Peyer's patch (tissue), 4 donors: ENCODE data around the gene ZPR1. TPM values are rescaled to one million over a fixed set of nuclear protein-coding genes. Genes with fewer than 3 reads are reported as not detected.

ENCODE experiments used
- DNase-seq, 3 donors: peaks; one replicate each; pipeline ENCODE4 v3.0.0-alpha.2; 2017 to 2019
- H3K27ac ChIP-seq, 4 donors: fragments of 200-600 bp; sonication (generic); one replicate each; pipeline ENCODE4 v1.5.1; 2016 to 2019
- H3K27me3 ChIP-seq, 2 donors: fragments of 200-600 bp; sonication (generic); one replicate each; pipeline ENCODE4 v1.5.1; 2019
- H3K36me3 ChIP-seq, 3 donors: fragments of 200-600 bp; sonication (generic); one replicate each; pipeline ENCODE4 v1.5.1; 2016 to 2019
- H3K4me1 ChIP-seq, 4 donors: fragments of 200-600 bp; sonication (generic); one replicate each; pipeline ENCODE4 v1.5.1; 2016 to 2019
- H3K4me3 ChIP-seq, 4 donors: fragments of 200-600 bp; sonication (generic); 1 replicate in 3 of 4; 2 replicates in 1 of 4; pipeline ENCODE4 v1.5.1; 2016 to 2019; ENCODE audit warnings: mild to moderate bottlenecking in 1 of 4
- H3K9me3 ChIP-seq, 4 donors: fragments of 200-600 bp; sonication (generic); one replicate each; pipeline ENCODE4 v1.5.1; 2016 to 2019; ENCODE audit warnings: mild to moderate bottlenecking in 1 of 4
- CTCF ChIP-seq, 6 experiments: fragments of 450-650 bp in 4 of 6; fragments of 200-600 bp in 2 of 6; sonication (generic) in 1 of 6; IDR thresholded peaks; one replicate each; pipeline ENCODE4 v1.5.1; 2017 to 2019; ENCODE audit warnings: antibody characterized with exemption in 6 of 6, mild to moderate bottlenecking in 3 of 6, moderate library complexity in 1 of 6
- POLR2A ChIP-seq, 2 donors: fragments of 450-650 bp; IDR thresholded peaks; one replicate each; pipeline ENCODE4 v1.5.1; 2017; ENCODE audit warnings: antibody characterized with exemption in 2 of 2, mild to moderate bottlenecking in 2 of 2, moderate library complexity in 2 of 2
- total RNA-seq, 4 donors: library from RNA; depleted of rRNA; stranded (reverse); fragments of >200 nt; gene quantifications; one replicate each; pipeline ENCODE4 v1.1.0, GENCODE V29; 2016

The ZPR1 gene
- total RNA-seq, 4 donors from 2014 or later = 17.0 to 52.6 (median 32.5) TPM

DNA sequence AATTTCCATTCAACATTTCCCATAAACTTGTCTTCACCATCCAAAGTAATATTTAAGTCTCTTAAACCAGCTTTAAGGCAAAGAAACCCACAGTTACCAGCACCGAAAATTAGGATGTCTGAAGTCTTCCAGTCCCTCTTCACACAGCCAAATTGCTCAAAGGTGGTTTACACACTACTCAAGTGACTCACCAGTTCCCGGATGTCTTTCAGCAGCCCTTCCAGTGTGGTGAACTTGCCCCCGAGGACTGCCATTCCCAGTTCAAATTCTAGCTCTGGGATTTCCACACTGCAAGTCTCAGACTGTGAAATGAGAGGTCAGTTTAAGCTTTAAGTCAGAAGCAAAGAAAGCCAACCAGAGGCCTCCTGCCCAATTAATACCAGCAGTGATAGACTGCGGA lies 5.1 kb downstream of the ZPR1 start:
- no peak for DNase-seq
- Histone ChIP-seq H3K36me3 (peaks cover 0 to 87% (median 0%) of the 10 kb centered on the region in 3 donors), H3K27me3 (no peaks in the 10 kb centered on the region), H3K27ac (no peak overlapping the region), H3K4me3 (no peak overlapping the region), H3K4me1 (peaks cover 0 to 15% (median 2%) of the 10 kb centered on the region in 4 donors), H3K9me3 (no peaks in the 10 kb centered on the region)
- no peak for TF ChIP-seq CTCF (IDR thresholded peaks at IDR 0.05)
- no peak for TF ChIP-seq POLR2A (IDR thresholded peaks at IDR 0.05)

GRCh38 chr11:116778556-116778955 lies 9.3 kb downstream of the ZPR1 start:
- H3K27ac ChIP-seq = no peak overlapping the region
- peaks cover 0 to 72% (median 0%) of the 10 kb centered on the region in 3 donors for H3K36me3 ChIP-seq
- H3K4me1 ChIP-seq = peaks cover 0 to 5% (median 0%) of the 10 kb centered on the region in 4 donors
- DNase-seq = no peak
- H3K27me3 ChIP-seq = no peaks in the 10 kb centered on the region
- H3K4me3 ChIP-seq = no peak overlapping the region
- H3K9me3 ChIP-seq = no peaks in the 10 kb centered on the region
- TF ChIP-seq POLR2A (IDR thresholded peaks at IDR 0.05) (no peak), CTCF (IDR thresholded peaks at IDR 0.05) (no peak)

DNA sequence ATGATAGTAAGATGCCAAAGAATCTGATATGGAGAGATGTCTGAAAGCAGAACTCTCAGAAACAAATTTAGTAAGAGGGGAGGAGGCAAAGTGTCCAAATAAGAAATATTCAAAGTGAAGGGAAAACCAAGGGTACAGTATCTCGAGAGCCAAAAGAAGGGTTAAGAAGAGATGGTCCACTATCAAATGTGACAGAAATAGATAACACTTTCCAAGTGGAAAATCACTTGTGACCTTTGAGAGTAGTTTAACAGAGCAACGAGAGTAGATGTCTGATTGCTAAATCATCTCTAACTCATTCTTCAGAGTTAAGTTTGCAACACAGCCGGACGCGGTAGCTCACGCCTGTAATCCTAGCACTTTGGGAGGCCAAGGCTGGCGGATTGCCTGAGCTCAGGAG lies 10.8 kb downstream of the ZPR1 start:
- no peak for DNase-seq
- Histone ChIP-seq H3K36me3 (peaks cover 0 to 57% (median 0%) of the 10 kb centered on the region in 3 donors), H3K9me3 (no peaks in the 10 kb centered on the region), H3K4me3 (no peak overlapping the region), H3K27ac (no peak overlapping the region), H3K27me3 (no peaks in the 10 kb centered on the region), H3K4me1 (peaks cover 0 to 5% (median under 1%) of the 10 kb centered on the region in 4 donors)
- TF ChIP-seq CTCF (IDR thresholded peaks at IDR 0.05) (no peak), POLR2A (IDR thresholded peaks at IDR 0.05) (no peak)

GRCh38 chr11:116776522-116776984 lies 11.3 kb downstream of the ZPR1 start:
- Histone ChIP-seq H3K27ac (no peak overlapping the region), H3K4me3 (no peak overlapping the region), H3K9me3 (no peaks in the 10 kb centered on the region), H3K4me1 (peaks cover 0 to 6% (median 4%) of the 10 kb centered on the region in 4 donors), H3K36me3 (peaks cover 0 to 52% (median 0%) of the 10 kb centered on the region in 3 donors), H3K27me3 (no peaks in the 10 kb centered on the region)
- TF ChIP-seq POLR2A (IDR thresholded peaks at IDR 0.05) (no peak), CTCF (IDR thresholded peaks at IDR 0.05) (no peak)
- no peak for DNase-seq

- no peak overlapping the region for H3K27ac ChIP-seq
- TF ChIP-seq POLR2A (IDR thresholded peaks at IDR 0.05) (no peak), CTCF (IDR thresholded peaks at IDR 0.05) (no peak)
These were observed 11.8 kb downstream of the ZPR1 start for GRCh38 chr11:116775975-116776374.

DNA sequence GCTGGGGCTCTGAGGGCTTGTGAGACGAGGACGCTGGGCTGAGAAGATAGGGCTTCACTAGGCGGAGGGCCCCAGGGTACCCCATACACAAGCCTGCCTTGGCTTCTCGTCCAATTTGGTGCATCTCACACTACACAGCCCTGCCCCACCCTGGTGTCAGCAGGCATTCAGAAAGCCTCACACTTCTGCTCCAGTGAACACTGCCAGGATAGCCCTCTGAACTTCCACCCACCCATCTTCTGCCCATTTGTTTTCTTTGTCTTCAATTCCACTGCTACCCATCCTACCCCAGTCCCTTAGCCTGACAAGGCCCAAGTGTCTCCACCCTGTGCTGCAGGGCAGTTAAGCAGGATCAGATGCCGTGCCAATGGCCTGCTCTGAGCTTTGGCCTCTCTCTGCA lies 13.2 kb downstream of the ZPR1 start:
- Histone ChIP-seq H3K4me1 (peaks cover 0 to 15% (median 5%) of the 10 kb centered on the region in 4 donors), H3K27ac (no peak overlapping the region), H3K36me3 (peaks cover 0 to 36% (median 0%) of the 10 kb centered on the region in 3 donors), H3K27me3 (no peaks in the 10 kb centered on the region), H3K9me3 (no peaks in the 10 kb centered on the region), H3K4me3 (no peak overlapping the region)
- no peak for DNase-seq
- TF ChIP-seq CTCF (IDR thresholded peaks at IDR 0.05) (no peak), POLR2A (IDR thresholded peaks at IDR 0.05) (no peak)

More at GRCh38 chr11:116775975-116776374, 11.8 kb downstream of the ZPR1 start:
- Histone ChIP-seq H3K36me3 (peaks cover 0 to 48% (median 0%) of the 10 kb centered on the region in 3 donors), H3K4me3 (no peak overlapping the region), H3K4me1 (peaks cover 0 to 11% (median 5%) of the 10 kb centered on the region in 4 donors), H3K9me3 (no peaks in the 10 kb centered on the region), H3K27me3 (no peaks in the 10 kb centered on the region)
- no peak for DNase-seq
